GM19193 (cell line): ENCODE results near the gene OR4A47.
"Not testable (repeated sequence)": the region's sequence is repeated elsewhere in the genome, so short reads cannot be mapped to it uniquely, and the experiment has no call there.

Experiments
- POLR2A ChIP-seq: IDR thresholded peaks from 4 replicates; pipeline ENCODE4 v1.6.1; 2011; ENCODE audit not compliant: insufficient read depth, insufficient read length; ENCODE audit errors: extremely low read depth

OR4A47 gene

DNA sequence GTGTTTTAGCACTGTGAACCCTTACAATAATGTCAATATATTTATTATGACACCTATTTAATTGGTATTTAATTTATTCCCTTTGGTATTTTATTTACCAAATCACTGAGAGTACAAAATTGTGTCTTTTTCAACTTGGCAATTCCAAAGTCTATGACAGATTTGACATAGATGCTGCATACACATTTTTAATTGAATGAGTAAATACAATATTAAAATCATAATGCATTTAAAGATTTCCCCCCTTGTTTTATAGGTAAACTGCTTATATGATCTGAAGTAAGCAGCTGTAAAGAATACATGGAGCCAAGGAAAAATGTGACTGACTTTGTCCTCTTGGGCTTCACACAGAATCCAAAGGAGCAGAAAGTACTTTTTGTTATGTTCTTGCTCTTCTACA is at the start of gene OR4A47:
Gene OR4A47 (plus strand): TSS at position 301 of the 400 bp plus-strand sequence. CDS start 0 bp downstream, at position 301.
- not testable (repeated sequence) for TF ChIP-seq POLR2A

DNA sequence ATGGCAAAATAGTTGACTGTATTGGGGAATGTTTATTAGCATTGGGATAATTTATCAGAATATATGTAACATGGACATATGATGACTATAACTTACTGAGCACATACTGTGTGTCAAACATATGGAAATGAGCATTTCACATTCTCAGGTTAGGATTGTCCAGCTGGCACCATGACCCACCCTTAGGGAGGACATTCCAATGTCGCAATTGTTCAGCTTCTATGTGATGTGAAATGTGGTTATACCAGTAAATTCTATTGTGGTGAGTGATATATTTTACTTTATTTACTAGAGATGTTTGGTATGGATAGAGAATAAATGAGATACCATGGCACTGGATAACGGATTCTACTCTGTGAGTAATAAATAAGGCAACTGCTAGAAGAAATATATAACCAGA is 50.4 kb downstream of the OR4A47 start:
- no peak for TF ChIP-seq POLR2A
